Bronchial epithelial cell (primary cell): ENCODE results near the gene CTNNA2. TPM values are rescaled to one million over a fixed set of nuclear protein-coding genes. Genes with fewer than 3 reads are reported as not detected.

Source experiments
- DNase-seq: peaks from one replicate; pipeline ENCODE4 v3.0.0-alpha.2; 2010; ENCODE audit warnings: low read depth
- FAIRE-seq: peaks from 2 replicates; lab custom pipeline; 2011; peaks lifted over from hg19 to GRCh38; lab: Jason Lieb, UNC
- H3K27me3 ChIP-seq: 2 replicates; pipeline ENCODE4 v1.5.1; 2011; ENCODE audit warnings: low read length; ENCODE audit not compliant: control insufficient read depth, insufficient read depth
- H3K36me3 ChIP-seq: 2 replicates; pipeline ENCODE4 v1.5.1; 2011; ENCODE audit warnings: low read length; ENCODE audit not compliant: control insufficient read depth, insufficient read depth
- H3K4me3 ChIP-seq: 2 replicates; pipeline ENCODE4 v1.5.1; 2011; ENCODE audit warnings: mild to moderate bottlenecking, low read depth, low read length, control low read depth
- total RNA-seq: library from RNA; depleted of rRNA; stranded (reverse); fragments of >200 nt; gene quantifications from 2 replicates; pipeline ENCODE4 v1.2.1, GENCODE V29; 2014
- TF ChIP-seq, protein P1 (sequence below): IDR thresholded peaks from 2 replicates; pipeline ENCODE4 v1.5.1; 2011; ENCODE audit warnings: mild to moderate bottlenecking, moderate library complexity, low read length, control low read depth, inconsistent platforms; ENCODE audit not compliant: insufficient read depth, severe bottlenecking

The CTNNA2 gene
- total RNA-seq, 1 donor from 2014 or later, result not detected

DNA sequence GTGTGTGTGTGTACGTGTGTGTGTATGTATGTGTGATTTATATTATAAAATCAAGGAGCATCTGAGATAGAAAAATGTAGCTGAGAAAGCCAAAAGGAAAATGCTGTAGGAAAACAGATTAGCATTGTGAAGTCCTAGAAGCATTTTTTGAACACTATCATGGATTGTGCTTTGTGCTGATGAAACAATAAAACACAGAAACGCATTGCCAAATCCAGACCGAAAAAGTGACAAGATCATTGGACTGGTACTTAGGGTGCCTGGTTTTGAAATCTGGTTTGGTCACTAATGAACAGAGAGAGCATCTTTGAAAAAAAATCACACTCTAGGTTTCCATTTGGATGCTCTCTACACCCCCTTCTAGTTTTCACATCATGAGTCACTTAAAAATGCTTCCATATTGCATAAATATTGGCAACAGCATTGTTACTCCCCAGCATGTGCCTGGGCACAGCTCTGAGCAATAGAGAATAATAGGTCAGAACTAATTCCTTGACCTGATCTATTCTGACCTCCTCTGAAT is 1006.3 kb downstream of the CTNNA2 start:
- Histone ChIP-seq H3K4me3 (no peak overlapping the region), H3K36me3 (no peaks in the 10 kb centered on the region), H3K27me3 (no peaks in the 10 kb centered on the region)
- FAIRE-seq (no peak), DNase-seq (no peak)
- TF ChIP-seq, protein P1, sequence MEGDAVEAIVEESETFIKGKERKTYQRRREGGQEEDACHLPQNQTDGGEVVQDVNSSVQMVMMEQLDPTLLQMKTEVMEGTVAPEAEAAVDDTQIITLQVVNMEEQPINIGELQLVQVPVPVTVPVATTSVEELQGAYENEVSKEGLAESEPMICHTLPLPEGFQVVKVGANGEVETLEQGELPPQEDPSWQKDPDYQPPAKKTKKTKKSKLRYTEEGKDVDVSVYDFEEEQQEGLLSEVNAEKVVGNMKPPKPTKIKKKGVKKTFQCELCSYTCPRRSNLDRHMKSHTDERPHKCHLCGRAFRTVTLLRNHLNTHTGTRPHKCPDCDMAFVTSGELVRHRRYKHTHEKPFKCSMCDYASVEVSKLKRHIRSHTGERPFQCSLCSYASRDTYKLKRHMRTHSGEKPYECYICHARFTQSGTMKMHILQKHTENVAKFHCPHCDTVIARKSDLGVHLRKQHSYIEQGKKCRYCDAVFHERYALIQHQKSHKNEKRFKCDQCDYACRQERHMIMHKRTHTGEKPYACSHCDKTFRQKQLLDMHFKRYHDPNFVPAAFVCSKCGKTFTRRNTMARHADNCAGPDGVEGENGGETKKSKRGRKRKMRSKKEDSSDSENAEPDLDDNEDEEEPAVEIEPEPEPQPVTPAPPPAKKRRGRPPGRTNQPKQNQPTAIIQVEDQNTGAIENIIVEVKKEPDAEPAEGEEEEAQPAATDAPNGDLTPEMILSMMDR, result no peak

DNA sequence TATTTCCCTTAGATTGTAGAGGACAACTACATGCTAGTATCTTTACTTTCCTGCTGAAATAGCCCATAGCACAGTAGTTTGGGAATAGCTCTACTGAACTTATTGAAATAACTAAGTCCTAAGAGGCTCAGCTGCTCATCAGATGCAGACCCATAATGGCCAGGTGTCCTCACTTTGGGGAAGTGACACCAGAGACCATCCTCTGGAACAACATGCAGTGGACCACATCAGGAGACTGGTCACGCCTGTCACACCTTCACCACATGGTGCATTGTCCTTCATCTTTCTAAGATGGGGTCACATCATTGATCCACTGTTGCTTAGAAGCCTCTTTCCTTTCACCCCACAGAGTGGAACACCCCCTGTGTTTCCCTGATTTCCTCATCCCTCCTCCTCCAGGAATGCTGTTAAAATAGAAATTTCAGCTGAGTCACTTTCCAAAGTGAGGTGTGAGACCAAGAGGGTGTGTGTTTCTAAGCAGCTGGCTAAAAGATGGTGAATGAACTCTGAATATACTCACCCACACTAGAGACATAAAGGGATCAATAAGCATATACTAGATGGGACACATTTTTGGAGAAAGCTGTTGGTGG is 1006.9 kb downstream of the CTNNA2 start:
- DNase-seq, result no peak
- FAIRE-seq, result no peak

DNA sequence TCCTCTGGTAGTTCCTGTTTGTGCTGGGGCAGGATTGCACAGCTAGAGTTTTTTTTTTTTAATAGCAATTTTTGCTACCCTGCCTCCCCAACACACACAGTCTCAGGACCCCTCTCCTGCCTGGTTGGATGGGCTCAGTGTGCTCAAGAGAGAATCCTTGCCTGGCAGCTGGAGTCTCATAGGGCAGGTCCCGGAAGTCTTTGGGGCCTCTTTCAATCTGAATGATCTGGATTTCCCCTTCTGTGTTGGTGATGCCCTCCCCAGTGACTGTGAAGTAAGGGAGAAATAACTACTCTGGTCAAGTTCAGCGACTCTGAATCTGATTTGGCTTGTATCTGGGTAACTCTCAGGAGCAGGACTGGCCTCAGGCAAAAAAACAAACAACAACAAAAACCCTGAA is 1012.3 kb downstream of the CTNNA2 start:
- no peak overlapping the region for H3K4me3 ChIP-seq
- TF ChIP-seq, protein P1, result no peak
- no peak for DNase-seq
- no peak for FAIRE-seq
- no peaks in the 10 kb centered on the region for H3K27me3 ChIP-seq
- H3K36me3 ChIP-seq, result no peaks in the 10 kb centered on the region

More for the DNA sequence above, 1006.9 kb downstream of the CTNNA2 start:
- TF ChIP-seq, protein P1, result no peak
- no peak overlapping the region for H3K4me3 ChIP-seq
- H3K27me3 ChIP-seq, result no peaks in the 10 kb centered on the region
- no peaks in the 10 kb centered on the region for H3K36me3 ChIP-seq

DNA sequence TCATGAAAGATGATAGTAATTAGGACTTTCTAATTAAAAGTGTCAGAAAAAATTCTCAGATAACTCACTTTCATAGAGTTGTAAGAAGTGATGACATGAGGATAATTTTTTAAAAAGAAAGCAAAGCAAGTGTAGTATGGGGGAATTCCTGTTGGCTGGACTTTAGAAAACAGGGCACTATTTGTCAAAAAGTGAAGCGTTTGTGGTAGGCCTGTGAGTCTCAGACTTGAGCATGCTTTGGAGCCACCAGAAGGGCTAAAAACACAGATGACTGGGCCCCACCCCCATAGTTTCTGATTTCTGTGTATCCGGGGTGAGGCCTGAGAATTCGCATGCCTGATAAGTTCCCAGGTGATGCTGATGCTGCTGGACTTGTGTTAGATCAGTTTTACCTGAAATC is 1014.3 kb downstream of the CTNNA2 start:
- DNase-seq (no peak), FAIRE-seq (no peak)
- Histone ChIP-seq H3K4me3 (no peak overlapping the region), H3K27me3 (no peaks in the 10 kb centered on the region), H3K36me3 (no peaks in the 10 kb centered on the region)
- TF ChIP-seq, protein P1, result no peak

DNA sequence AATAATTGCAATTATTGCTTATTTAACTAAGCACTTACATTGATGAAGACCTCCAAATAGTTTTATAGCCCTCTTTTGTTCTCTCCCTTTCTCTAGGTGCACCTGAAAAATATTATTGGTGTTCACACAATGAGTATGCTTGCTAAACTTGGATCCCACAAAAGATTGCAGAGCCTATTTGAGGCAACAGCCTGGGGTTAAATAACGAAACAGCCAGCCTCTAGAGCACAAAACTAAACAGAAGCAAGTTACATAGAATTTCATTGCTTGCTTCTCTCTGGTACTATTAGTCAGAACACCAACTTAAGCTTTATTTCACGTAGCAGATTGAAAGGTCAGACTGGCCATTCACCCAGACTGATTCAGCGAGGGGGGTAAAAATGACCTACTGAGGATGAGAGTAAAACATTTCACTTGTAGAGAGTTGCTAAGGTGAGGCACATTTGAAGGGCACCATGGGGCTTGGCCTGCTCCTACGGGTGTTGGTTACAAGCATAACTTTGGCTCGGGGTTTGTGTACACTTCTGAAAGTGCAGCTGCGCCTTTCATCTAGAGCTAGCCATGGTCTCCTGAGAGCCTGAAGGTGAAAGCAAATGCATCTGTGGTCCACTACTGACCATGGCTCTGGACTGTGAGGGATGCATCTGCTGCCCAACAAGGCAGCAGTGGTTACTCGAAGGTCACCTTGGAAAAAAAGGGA is 1016.8 kb downstream of the CTNNA2 start:
- TF ChIP-seq, protein P1, result no peak

More for the DNA sequence above, 1016.8 kb downstream of the CTNNA2 start:
- H3K27me3 ChIP-seq, result no peaks in the 10 kb centered on the region
- H3K36me3 ChIP-seq, result no peaks in the 10 kb centered on the region
- peak; percentile 28 for FAIRE-seq
- DNase-seq, result no peak
- no peak overlapping the region for H3K4me3 ChIP-seq
